Stimulated activated CD8-positive, alpha-beta memory T cell treated with anti-CD3 and anti-CD28 coated beads, Interleukin-12 subunit alpha, Interleukin-12 subunit beta, amount 100 ng/mL, for 24 hours (primary cell): ENCODE measurements around the gene AGXT.

Source experiments
- DNase-seq: peaks from one replicate; pipeline ENCODE4 v3.0.0-alpha.2; 2020; ENCODE audit errors: extremely low read depth

AGXT gene

GRCh38 chr2:240898108-240898730 is 29.6 kb downstream of the AGXT start:
- no peak for DNase-seq

- DNase-seq, result no peak
Observed at GRCh38 chr2:240898731-240899467, 30.3 kb downstream of the AGXT start.

- DNase-seq, result no peak
Observed at GRCh38 chr2:240899468-240899865, 30.8 kb downstream of the AGXT start.

- no peak for DNase-seq
Observed at GRCh38 chr2:240900141-240900860, 31.7 kb downstream of the AGXT start.

- no peak for DNase-seq
Observed at GRCh38 chr2:240901986-240902614, 33.5 kb downstream of the AGXT start.

- no peak for DNase-seq
Observed at GRCh38 chr2:240902615-240903041, 34.0 kb downstream of the AGXT start.

- DNase-seq, result no peak
Observed at GRCh38 chr2:240903191-240904060, 34.8 kb downstream of the AGXT start.

GRCh38 chr2:240904216-240905175 is 35.9 kb downstream of the AGXT start:
- DNase-seq, result no peak

GRCh38 chr2:240905176-240905781 is 36.7 kb downstream of the AGXT start:
- no peak for DNase-seq

- DNase-seq, result no peak
Observed at GRCh38 chr2:240906141-240906910, 37.7 kb downstream of the AGXT start, which contains the start of gene CROCC2. Gene CROCC2 (plus strand): TSS chr2:240906336. CDS start chr2:240906514, 178 bp downstream.

GRCh38 chr2:240906911-240907590 is 38.4 kb downstream of the AGXT start:
- DNase-seq, result no peak

- no peak for DNase-seq
Observed at GRCh38 chr2:240909216-240909974, 40.8 kb downstream of the AGXT start.

GRCh38 chr2:240911641-240912265 is 43.1 kb downstream of the AGXT start:
- no peak for DNase-seq

- DNase-seq, result no peak
Observed at GRCh38 chr2:240912878-240913809, 44.5 kb downstream of the AGXT start.

- DNase-seq, result no peak
Observed at GRCh38 chr2:240913810-240914644, 45.4 kb downstream of the AGXT start.
